Natural killer cell (primary cell): ENCODE results near the gene MAT2B. TPM values are rescaled to one million over a fixed set of nuclear protein-coding genes. Genes with fewer than 3 reads are reported as not detected.

Experiments used
- ATAC-seq, 3 donors: fragments of 150-1000 bp in 2 of 3; fragments of 200-7000 bp in 1 of 3; cut with Tn5 transposase; 1 replicate in 1 of 3; 2 replicates in 2 of 3; pipeline ENCODE4 v1.10.0; 2021; ENCODE audit warnings: mild to moderate bottlenecking in 2 of 3, moderate library complexity in 2 of 3
- DNase-seq, 2 donors: peaks; one replicate each; pipeline versions ENCODE4 v3.0.0 to v3.0.0-alpha.2; 2013 to 2021; ENCODE audit warnings: mixed read lengths in 1 of 2
- H3K27ac ChIP-seq: one replicate; pipeline ENCODE4 v1.5.1; 2013; ENCODE audit warnings: mild to moderate bottlenecking, low read length
- H3K27me3 ChIP-seq: one replicate; pipeline ENCODE4 v1.6.1; 2013; ENCODE audit warnings: low read length; ENCODE audit not compliant: control insufficient read depth, insufficient read depth
- H3K36me3 ChIP-seq: one replicate; pipeline ENCODE4 v1.6.1; 2013; ENCODE audit warnings: low read length; ENCODE audit not compliant: control insufficient read depth, insufficient read depth
- H3K4me1 ChIP-seq: one replicate; pipeline ENCODE4 v1.6.1; 2013; ENCODE audit warnings: low read length; ENCODE audit not compliant: control insufficient read depth, insufficient read depth
- H3K4me3 ChIP-seq: one replicate; pipeline ENCODE4 v1.5.1; 2013; ENCODE audit warnings: low read length
- H3K9me3 ChIP-seq: one replicate; pipeline ENCODE4 v1.6.1; 2013; ENCODE audit warnings: low read length; ENCODE audit not compliant: control insufficient read depth, insufficient read depth
- H3K27ac Mint-ChIP-seq, 2 donors: one replicate each; pipeline ENCODE4 v1.8.0; 2022; ENCODE audit warnings: mild to moderate bottlenecking in 2 of 2, mixed read lengths in 2 of 2, moderate library complexity in 1 of 2
- H3K27me3 Mint-ChIP-seq, 2 donors: one replicate each; pipeline ENCODE4 v1.8.0; 2022; ENCODE audit warnings: low read depth in 2 of 2, mixed read lengths in 2 of 2
- H3K36me3 Mint-ChIP-seq: one replicate; pipeline ENCODE4 v1.8.0; 2022; ENCODE audit warnings: mixed read lengths
- H3K4me1 Mint-ChIP-seq, 2 donors: one replicate each; pipeline ENCODE4 v1.8.0; 2022; ENCODE audit warnings: mixed read lengths in 2 of 2
- H3K4me3 Mint-ChIP-seq: one replicate; pipeline ENCODE4 v1.8.0; 2022; ENCODE audit warnings: mild to moderate bottlenecking, moderate library complexity, mixed read lengths
- H3K9me3 Mint-ChIP-seq, 2 donors: one replicate each; pipeline ENCODE4 v1.8.0; 2022; ENCODE audit warnings: mixed read lengths in 2 of 2
- CTCF ChIP-seq: fragments of 200-600 bp; IDR thresholded peaks from one replicate; pipeline ENCODE4 v1.8.0; 2022; ENCODE audit warnings: antibody characterized with exemption
- WGBS: methylation state at CpG from one replicate; pipeline ENCODE4 v1.1.7; 2013; ENCODE audit warnings: missing lambda C conversion rate; ENCODE audit not compliant: insufficient coverage; 5-methylcytosine and 5-hydroxymethylcytosine counted together
- intact Hi-C: fragments of 100-400 bp; cut with micrococcal nuclease; formaldehyde crosslinking; loops from one replicate; pipeline ENCODE4 v1.14.2; 2022
- total RNA-seq, 4 donors: library from RNA; stranded (reverse); fragments of 120-200 nt in 1 of 4; gene quantifications; one replicate each; pipeline versions ENCODE4 v1.2.3 to v1.2.4, GENCODE V29; 2013 to 2022

The MAT2B gene
- total RNA-seq, 3 donors from 2014 or later (not counting 1 experiment from before 2014, with no cell fraction given), result 68.5 to 99.0 (median 80.7) TPM

GRCh38 chr5:163565492-163565891 lies 60.1 kb downstream of the MAT2B start:
- ATAC-seq (no peak), DNase-seq (no peak)
- peaks cover 18% of the 10 kb centered on the region in 2 donors for H3K4me1 Mint-ChIP-seq
- H3K36me3 ChIP-seq, result no peaks in the 10 kb centered on the region
- no peak for TF ChIP-seq CTCF
- H3K9me3 Mint-ChIP-seq, result no peaks in the 10 kb centered on the region
- H3K27me3 ChIP-seq, result peaks cover 12% of the 10 kb centered on the region
- 10% methylated on average over 11 of the region's 11 CpGs for WGBS
- intact Hi-C loops, result loop anchor here (5.0 kb wide), 1 partner anchor 1647 kb away; no protein-coding TSS in a partner anchor
- no peaks in the 10 kb centered on the region for H3K36me3 Mint-ChIP-seq
- peaks cover 51 to 82% of the 10 kb centered on the region in 2 donors for H3K27me3 Mint-ChIP-seq
- H3K27ac Mint-ChIP-seq, result no peak overlapping the region
- H3K4me3 Mint-ChIP-seq, result peak overlapping the region; percentile 77
- no peak overlapping the region for H3K4me3 ChIP-seq
- no peaks in the 10 kb centered on the region for H3K9me3 ChIP-seq
- H3K27ac ChIP-seq, result no peak overlapping the region
- peaks cover 15% of the 10 kb centered on the region for H3K4me1 ChIP-seq

- peaks cover 15% of the 10 kb centered on the region for H3K4me1 ChIP-seq
- ATAC-seq (peak; percentile 60 to 78 (median 78)), DNase-seq (peak in 1 of 2 donors; percentile 58)
- no peak for TF ChIP-seq CTCF
- 3% methylated on average over 32 of the region's 32 CpGs for WGBS
- no peak overlapping the region for H3K27ac Mint-ChIP-seq
- H3K4me3 ChIP-seq, result peak overlapping the region; percentile 21
- no peaks in the 10 kb centered on the region for H3K36me3 ChIP-seq
- peak overlapping the region; percentile 77 for H3K4me3 Mint-ChIP-seq
- H3K9me3 Mint-ChIP-seq, result no peaks in the 10 kb centered on the region
- H3K27me3 ChIP-seq, result peaks cover 12% of the 10 kb centered on the region
- H3K27ac ChIP-seq, result no peak overlapping the region
- peaks cover 51 to 76% of the 10 kb centered on the region in 2 donors for H3K27me3 Mint-ChIP-seq
- no peaks in the 10 kb centered on the region for H3K9me3 ChIP-seq
- peaks cover 18% of the 10 kb centered on the region in 2 donors for H3K4me1 Mint-ChIP-seq
- no peaks in the 10 kb centered on the region for H3K36me3 Mint-ChIP-seq
- intact Hi-C loops, result loop anchor here (5.0 kb wide), 1 partner anchor 1646 kb away; no protein-coding TSS in a partner anchor
Observed at GRCh38 chr5:163565931-163566608, 60.7 kb downstream of the MAT2B start.

GRCh38 chr5:163566678-163567077 lies 61.3 kb downstream of the MAT2B start:
- 41% methylated on average over 2 of the region's 3 CpGs for WGBS
- peaks cover 49 to 70% of the 10 kb centered on the region in 2 donors for H3K27me3 Mint-ChIP-seq
- TF ChIP-seq CTCF, result no peak
- H3K27ac ChIP-seq, result no peak overlapping the region
- H3K27ac Mint-ChIP-seq, result no peak overlapping the region
- H3K9me3 ChIP-seq, result no peaks in the 10 kb centered on the region
- intact Hi-C loops, result loop anchor here (5.0 kb wide), 1 partner anchor 1646 kb away; no protein-coding TSS in a partner anchor
- no peaks in the 10 kb centered on the region for H3K9me3 Mint-ChIP-seq
- ATAC-seq (no peak), DNase-seq (no peak)
- peaks cover 15% of the 10 kb centered on the region for H3K4me1 ChIP-seq
- no peaks in the 10 kb centered on the region for H3K36me3 Mint-ChIP-seq
- peaks cover 12% of the 10 kb centered on the region for H3K27me3 ChIP-seq
- no peak overlapping the region for H3K4me3 Mint-ChIP-seq
- no peaks in the 10 kb centered on the region for H3K36me3 ChIP-seq
- peaks cover 18% of the 10 kb centered on the region in 2 donors for H3K4me1 Mint-ChIP-seq
- no peak overlapping the region for H3K4me3 ChIP-seq
